Inflammatory macrophage treated with lipopolysaccharide for 4 hours (primary cell): ENCODE data around the gene SLC35F2.
"Not testable (repeated sequence)": the region's sequence is repeated elsewhere in the genome, so short reads cannot be mapped to it uniquely, and the experiment has no call there.

Source experiments
- DNase-seq: peaks from one replicate; pipeline ENCODE4 v3.0.0-alpha.2; 2020

The SLC35F2 gene, protein sequence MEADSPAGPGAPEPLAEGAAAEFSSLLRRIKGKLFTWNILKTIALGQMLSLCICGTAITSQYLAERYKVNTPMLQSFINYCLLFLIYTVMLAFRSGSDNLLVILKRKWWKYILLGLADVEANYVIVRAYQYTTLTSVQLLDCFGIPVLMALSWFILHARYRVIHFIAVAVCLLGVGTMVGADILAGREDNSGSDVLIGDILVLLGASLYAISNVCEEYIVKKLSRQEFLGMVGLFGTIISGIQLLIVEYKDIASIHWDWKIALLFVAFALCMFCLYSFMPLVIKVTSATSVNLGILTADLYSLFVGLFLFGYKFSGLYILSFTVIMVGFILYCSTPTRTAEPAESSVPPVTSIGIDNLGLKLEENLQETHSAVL

DNA sequence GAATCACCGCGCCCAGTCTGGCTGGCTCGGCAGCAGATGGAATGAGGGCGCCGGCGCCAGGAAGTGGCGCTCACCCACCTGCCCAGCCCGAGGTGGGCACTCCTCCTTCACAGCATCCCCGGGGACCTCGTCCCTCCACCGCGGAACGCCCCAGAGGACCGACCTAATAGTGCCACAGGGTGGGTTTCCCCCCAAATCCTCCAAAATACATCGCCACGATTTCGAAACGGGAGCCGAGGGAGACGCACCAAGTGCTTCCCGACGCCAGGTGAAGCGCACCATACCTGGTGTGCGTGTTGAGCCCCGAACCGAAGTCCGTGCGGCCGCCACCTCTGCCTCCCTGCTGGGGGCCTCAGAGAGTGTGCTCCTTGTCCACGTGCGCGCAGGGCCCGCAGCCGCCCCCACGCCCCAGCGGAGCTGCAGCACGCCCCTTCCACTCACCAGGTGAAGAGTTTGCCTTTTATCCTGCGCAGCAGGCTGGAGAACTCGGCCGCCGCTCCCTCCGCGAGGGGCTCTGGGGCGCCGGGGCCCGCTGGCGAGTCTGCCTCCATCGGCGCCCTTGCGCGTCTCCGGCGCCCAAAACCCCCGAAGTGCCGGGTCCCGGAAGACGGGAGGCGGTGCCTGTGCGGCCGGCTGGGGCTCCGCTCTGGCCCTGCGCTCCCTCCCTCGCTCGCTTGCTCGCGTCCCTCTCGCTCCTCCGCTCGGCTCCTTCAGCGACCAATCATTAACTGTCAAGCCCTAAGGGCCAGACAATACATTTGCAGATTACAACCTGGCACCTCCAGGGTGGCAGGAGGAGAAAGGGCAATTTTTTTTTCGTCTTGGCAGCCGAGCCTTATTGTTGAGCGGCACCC, at the start of gene SLC35F2:
Gene SLC35F2, minus strand, starts transcription at position 571 of the 854 bp plus-strand sequence. Its CDS starts 20 bp downstream, at position 551.
- peak; percentile 51 for DNase-seq

DNA sequence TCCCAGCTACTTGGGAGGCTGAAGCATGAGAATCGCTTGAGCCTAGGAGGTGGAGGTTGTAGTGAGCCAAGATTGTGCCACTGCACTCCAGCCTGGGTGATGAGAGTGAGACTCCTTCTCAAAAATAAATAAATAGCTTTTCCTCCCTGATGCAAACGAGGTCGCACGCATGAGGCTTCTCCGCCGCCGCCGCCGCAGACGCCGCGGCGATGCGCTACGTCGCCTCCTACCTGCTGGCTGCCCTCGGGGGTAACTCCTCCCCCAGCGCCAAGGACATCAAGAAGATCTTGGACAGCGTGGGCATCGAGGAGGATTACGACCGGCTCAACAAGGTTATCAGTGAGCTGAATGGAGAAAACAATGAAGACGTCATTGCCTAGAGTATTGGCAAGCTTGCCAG, 49.6 kb upstream of the SLC35F2 start:
- no peak for DNase-seq

- DNase-seq, result peak; percentile 45
Measured at GRCh38 chr11:107898270-107898669, 39.7 kb upstream of the SLC35F2 start.

DNA sequence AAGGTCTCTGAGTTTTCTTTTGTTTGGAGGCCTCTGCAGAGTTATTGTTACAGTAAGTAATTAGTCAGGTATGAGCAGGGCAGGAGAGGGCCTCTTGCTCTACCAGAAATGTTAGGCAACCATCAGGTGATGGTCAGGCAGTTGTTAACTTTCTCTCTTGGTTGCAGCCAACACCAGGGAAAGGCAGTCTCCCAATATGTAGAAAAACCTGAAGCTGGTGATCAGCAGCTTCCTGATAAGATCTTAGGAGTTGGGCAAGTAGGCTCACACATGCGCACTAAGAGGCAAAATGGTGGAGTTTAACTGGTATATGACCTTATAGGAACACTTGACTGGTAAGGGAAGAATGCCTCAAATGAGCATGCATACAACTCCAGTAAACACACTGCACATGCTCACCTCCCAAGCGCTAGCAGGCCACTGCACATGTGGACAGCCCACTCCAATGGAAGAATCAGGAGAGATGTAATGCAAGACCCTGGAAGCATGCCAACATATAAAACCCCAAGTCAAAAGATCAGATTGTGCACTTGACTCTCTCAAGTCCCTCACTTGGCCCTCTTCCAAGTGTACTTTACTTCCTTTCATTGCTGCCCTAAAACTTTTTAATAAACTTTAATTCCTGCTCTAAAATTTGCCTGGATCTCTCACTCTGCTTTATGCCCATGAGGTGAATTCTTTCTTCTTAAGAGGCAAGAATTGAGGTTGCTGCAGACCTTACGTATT, 23.7 kb upstream of the SLC35F2 start:
- DNase-seq, result no peak

DNA sequence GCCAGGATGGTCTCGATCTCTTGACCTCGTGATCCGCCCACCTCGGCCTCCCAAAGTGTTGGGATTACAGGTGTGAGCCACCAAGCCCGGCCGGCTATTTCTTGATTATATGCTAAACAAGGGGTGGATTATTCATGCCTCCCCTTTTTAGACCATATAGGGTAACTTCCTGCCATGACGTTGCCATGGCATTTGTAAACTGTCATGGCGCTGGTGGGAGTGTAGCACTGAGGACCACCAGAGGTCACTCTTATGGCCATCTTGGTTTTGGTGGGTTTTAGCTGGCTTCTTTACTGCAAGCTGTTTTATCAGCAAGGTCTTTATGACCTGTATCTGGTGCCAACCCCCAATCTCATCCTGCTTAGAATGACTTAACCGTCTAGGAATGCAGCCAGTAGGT, 22.9 kb upstream of the SLC35F2 start:
- not testable (repeated sequence) for DNase-seq

- DNase-seq, result no peak
Measured at GRCh38 chr11:107876141-107876540, 17.6 kb upstream of the SLC35F2 start.

- no peak for DNase-seq
Measured at GRCh38 chr11:107864591-107864990, 6.0 kb upstream of the SLC35F2 start.

DNA sequence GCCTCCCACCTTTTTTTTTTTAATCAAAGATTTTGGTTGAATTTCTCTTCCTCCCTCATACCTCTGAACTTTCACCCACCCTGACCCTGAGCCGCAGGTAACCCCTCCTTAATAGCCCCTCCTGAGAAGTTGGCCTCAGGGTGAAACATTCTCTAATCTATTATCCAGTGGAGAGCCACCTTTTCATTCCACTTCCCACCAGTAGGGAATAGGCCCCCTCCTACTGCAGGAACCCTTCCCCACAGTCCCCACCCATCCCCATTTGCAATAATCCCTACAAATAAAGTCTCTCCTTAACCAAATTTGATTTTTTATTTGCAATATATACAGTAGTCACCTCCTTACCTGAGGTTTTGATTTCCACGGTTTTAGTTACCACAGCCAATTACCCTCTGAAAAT, 2.1 kb upstream of the SLC35F2 start:
- DNase-seq, result no peak

GRCh38 chr11:107860240-107860620, 1.6 kb upstream of the SLC35F2 start:
- not testable (repeated sequence) for DNase-seq

GRCh38 chr11:107859459-107860239, 1.1 kb upstream of the SLC35F2 start:
- no peak for DNase-seq

- no peak for DNase-seq
Measured at GRCh38 chr11:107857550-107858216, 904 bp downstream of the SLC35F2 start.

GRCh38 chr11:107856981-107857517, 1.5 kb downstream of the SLC35F2 start:
- DNase-seq, result no peak

- DNase-seq, result no peak
Measured at GRCh38 chr11:107856180-107856980, 2.2 kb downstream of the SLC35F2 start.

DNA sequence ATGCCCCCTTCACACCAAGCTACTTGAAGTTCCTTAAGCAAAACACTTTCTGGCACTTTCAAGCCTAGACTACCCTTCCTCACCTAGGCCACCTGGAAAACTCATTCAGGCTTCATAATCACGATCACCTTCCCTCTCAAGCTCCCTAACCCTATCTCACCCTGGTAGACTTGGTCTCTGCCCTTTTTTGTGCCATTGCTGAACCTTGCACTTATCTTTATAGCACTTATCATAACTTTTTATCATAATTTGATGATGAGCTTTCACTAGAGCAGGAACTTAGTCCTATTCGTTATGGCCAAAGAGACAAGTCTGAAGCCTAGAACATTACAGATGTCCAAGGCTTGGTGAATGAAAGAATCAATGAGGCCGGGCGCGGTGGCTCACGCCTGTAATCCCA, 5.5 kb downstream of the SLC35F2 start:
- no peak for DNase-seq

DNA sequence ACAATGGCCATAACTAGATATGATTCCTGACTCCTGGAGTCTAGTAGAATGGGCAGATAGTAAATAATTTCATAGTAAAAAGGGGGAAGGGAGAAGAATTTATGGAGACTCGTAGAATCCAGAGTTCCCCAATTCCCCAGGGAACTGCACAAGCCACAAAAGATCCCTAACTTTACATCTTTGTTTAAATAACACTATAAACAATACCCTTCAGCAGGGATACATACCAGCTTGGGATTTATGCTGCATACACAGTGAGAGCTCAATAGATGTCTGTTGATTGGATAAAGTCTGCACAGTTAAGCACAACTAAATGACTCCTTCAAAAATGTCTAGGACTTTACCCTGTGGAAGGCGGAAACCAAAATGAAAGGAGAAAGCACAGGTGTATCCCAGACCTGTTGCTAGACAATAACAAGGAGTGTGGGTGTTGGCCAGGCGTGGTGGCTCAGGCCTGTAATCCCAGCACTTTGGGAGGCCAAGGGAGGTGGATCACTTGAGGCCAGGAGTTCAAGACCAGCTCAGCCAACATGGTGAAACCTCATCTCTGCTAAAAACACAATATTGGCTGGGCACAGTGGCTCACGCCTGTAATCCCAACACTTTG, 6.8 kb downstream of the SLC35F2 start:
- no peak for DNase-seq

DNA sequence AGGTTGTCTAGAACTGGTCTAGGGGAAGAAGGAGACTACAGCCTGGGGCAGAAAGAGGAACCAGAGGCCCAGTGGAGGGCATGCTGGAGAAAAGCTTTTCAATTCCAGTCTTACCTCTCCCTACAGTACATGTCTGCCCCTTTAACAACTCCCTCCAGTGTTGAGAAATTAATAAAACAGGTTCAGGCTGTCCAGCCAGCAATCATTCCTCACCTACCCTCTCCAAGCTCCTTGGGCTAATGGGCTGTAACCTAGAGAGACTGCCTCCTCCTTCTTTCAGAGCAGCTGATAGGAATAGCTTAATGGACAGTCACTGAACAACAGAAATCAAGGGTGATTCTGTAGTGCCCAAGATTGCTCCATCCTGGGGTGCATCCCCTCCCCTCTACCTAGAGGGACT, 8.8 kb downstream of the SLC35F2 start:
- peak; percentile 26 for DNase-seq

DNA sequence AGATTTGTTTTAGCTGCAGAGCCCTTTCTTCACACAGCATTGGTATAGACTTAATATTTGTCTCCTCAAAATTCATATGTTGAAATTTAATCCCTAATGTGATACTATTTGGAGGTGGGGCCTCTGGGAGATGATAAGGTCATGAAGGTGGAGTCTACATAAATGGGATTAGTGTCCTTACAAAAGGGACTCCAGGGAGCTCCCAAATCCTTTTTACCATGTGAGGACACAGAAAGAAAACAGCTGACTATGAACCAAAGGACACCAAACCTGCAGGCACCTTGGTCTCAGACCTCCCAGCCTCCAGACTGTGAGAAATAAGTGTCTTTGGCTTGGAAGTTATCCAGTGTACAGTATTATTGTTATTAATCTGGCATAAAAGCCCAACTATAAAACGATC, 10.2 kb downstream of the SLC35F2 start:
- DNase-seq, result no peak

DNA sequence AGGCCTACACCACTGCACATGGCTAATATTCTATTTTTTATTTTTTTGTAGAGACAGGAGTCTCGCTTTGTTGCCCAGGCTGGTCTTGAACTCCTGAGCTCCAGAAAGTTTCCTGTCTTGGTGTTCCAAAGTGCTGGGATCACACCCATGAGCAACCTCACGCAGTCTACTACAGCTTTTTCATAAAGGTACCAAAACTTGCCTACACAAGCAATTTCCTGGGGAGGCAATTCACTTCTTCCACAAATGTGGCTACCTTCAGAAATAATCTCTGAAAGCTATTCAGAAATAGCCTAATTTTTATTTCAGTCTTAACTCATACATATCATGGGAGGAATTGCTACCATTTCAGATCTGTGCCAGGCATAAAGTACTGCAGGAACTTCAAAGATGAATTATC, 11.4 kb downstream of the SLC35F2 start:
- no peak for DNase-seq

- DNase-seq, result no peak
Measured at GRCh38 chr11:107844041-107844440, 14.5 kb downstream of the SLC35F2 start.

GRCh38 chr11:107842412-107843100, 16.0 kb downstream of the SLC35F2 start:
- no peak for DNase-seq
